ENCODE data around the gene NFIC. TPM values are rescaled to one million over a fixed set of nuclear protein-coding genes. Genes with fewer than 3 reads are reported as not detected.
A peak's percentile ranks its signal among the peaks of the same experiment; 100 is the strongest.
"Not testable (repeated sequence)": the region's sequence is repeated elsewhere in the genome, so short reads cannot be mapped to it uniquely, and the experiment has no call there.

Gene NFIC
- total RNA-seq, 4 donors from 2014 or later, result 76.2 to 183 (median 132) TPM

GRCh38 chr19:3386447-3387234 lies 20.3 kb downstream of the NFIC start:
- H3K27me3 ChIP-seq, result no peaks in the 10 kb centered on the region
- H3K9me3 ChIP-seq, result no peaks in the 10 kb centered on the region
- DNase-seq, result no peak
- H3K4me3 ChIP-seq (replicated peaks in 1 of 3), result no peak overlapping the region
- no peak for TF ChIP-seq POLR2A (IDR thresholded peaks at IDR 0.05)
- no peak for TF ChIP-seq CTCF (IDR thresholded peaks at IDR 0.05)
- H3K36me3 ChIP-seq, result peaks cover 6 to 9% of the 10 kb centered on the region in 2 donors
- peak overlapping the region; percentile 85 to 89 (median 87) for H3K27ac ChIP-seq
- WGBS, 2 donors, result 84 to 88% methylated on average over 8 to 20 of the region's 25 CpGs
- intact Hi-C loops (cut with DNase I), result no loop called here
- peaks cover 67 to 90% of the 10 kb centered on the region in 2 donors for H3K4me1 ChIP-seq

GRCh38 chr19:3387645-3388589 lies 21.5 kb downstream of the NFIC start:
- Histone ChIP-seq H3K36me3 (no peaks in the 10 kb centered on the region), H3K9me3 (no peaks in the 10 kb centered on the region), H3K27ac (peak overlapping the region; percentile 85 to 89 (median 87)), H3K4me3 (replicated peaks in 1 of 3) (no peak overlapping the region), H3K27me3 (no peaks in the 10 kb centered on the region), H3K4me1 (peaks cover 67 to 82% of the 10 kb centered on the region in 2 donors)
- WGBS, 2 donors, result 35 to 49% methylated on average over 17 to 27 of the region's 42 CpGs
- DNase-seq, result peak; percentile 93 to 95
- intact Hi-C loops (cut with DNase I), result no loop called here
- TF ChIP-seq CTCF (IDR thresholded peaks at IDR 0.05) (peak in 3 of 6 experiments; percentile 11 to 22 (median 19)), POLR2A (IDR thresholded peaks at IDR 0.05) (peak in 1 of 2 donors; percentile 51)

GRCh38 chr19:3389446-3389778 lies 23.0 kb downstream of the NFIC start:
- no peak for DNase-seq
- intact Hi-C loops (cut with DNase I), result no loop called here
- TF ChIP-seq POLR2A (IDR thresholded peaks at IDR 0.05), result no peak
- no peak for TF ChIP-seq CTCF (IDR thresholded peaks at IDR 0.05)
- Histone ChIP-seq H3K9me3 (no peaks in the 10 kb centered on the region), H3K4me1 (peaks cover 53 to 67% of the 10 kb centered on the region in 2 donors), H3K27ac (peak overlapping the region; percentile 60 to 85 (median 76)), H3K27me3 (no peaks in the 10 kb centered on the region), H3K36me3 (no peaks in the 10 kb centered on the region), H3K4me3 (replicated peaks in 1 of 3) (no peak overlapping the region)
- 85 to 94% methylated on average over 9 of the region's 9 CpGs for WGBS, 2 donors

GRCh38 chr19:3389876-3390371 lies 23.5 kb downstream of the NFIC start:
- intact Hi-C loops (cut with DNase I), result no loop called here

GRCh38 chr19:3391911-3392310 lies 25.5 kb downstream of the NFIC start:
- H3K27ac ChIP-seq; H3K4me3 ChIP-seq (replicated peaks in 1 of 3); intact Hi-C loops (cut with DNase I); H3K36me3 ChIP-seq; H3K9me3 ChIP-seq; DNase-seq; H3K27me3 ChIP-seq: not testable (repeated sequence)
- H3K4me1 ChIP-seq, result peaks cover 43 to 50% of the 10 kb centered on the region in 2 donors
- 92 to 93% methylated on average over 9 of the region's 9 CpGs for WGBS, 2 donors

More at GRCh38 chr19:3389876-3390371, 23.5 kb downstream of the NFIC start:
- DNase-seq, result peak; percentile 74 to 78
- TF ChIP-seq CTCF (IDR thresholded peaks at IDR 0.05) (no peak), POLR2A (IDR thresholded peaks at IDR 0.05) (peak in 1 of 2 donors; percentile 24)
- Histone ChIP-seq H3K9me3 (no peaks in the 10 kb centered on the region), H3K27me3 (no peaks in the 10 kb centered on the region), H3K4me1 (peaks cover 48 to 62% of the 10 kb centered on the region in 2 donors), H3K36me3 (no peaks in the 10 kb centered on the region), H3K4me3 (replicated peaks in 1 of 3) (no peak overlapping the region), H3K27ac (peak overlapping the region; percentile 60 to 85 (median 76))
- 46 to 56% methylated on average over 12 to 14 of the region's 17 CpGs for WGBS, 2 donors
